Fibroblast of villous mesenchyme (primary cell): ENCODE data around the gene FRY. TPM values are rescaled to one million over a fixed set of nuclear protein-coding genes. Genes with fewer than 3 reads are reported as not detected.

Source experiments
- DNase-seq: peaks from one replicate; pipeline ENCODE4 v3.0.0-alpha.2; 2010; ENCODE audit warnings: low read depth
- H3K4me3 ChIP-seq: 2 replicates; pipeline ENCODE4 v1.5.1; 2011; ENCODE audit warnings: low read depth, mild to moderate bottlenecking, low read length
- total RNA-seq: library from RNA; depleted of rRNA; stranded (reverse); fragments of >200 nt; gene quantifications from 2 replicates; pipeline ENCODE4 v1.2.3, GENCODE V29; 2012
- TF ChIP-seq, protein P1 (sequence below): IDR thresholded peaks from 2 replicates; pipeline ENCODE4 v1.5.1; 2012; ENCODE audit warnings: low read depth, mild to moderate bottlenecking, low read length; ENCODE audit not compliant: insufficient read depth

FRY gene
- total RNA-seq, 1 donor, result 27.2 TPM

DNA sequence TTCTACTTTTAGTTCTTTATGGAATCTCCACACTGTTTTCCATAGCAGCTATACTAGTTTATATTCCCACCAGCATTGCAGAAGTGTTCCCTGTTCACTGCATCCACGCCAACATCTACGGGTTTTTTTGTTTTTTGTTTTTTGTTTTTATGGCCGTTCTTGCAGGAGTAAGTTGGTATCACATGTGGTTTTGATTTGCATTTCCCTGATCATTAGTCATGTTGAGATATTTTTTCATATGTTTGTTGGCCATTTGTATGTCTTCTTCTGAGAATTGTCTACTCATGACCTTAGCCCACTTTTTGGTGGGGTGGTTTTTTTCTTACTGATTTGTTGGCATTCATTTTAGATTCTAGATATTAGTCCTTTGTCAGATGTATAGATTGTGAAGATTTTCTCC is 89.7 kb downstream of the FRY start:
- no peak overlapping the region for H3K4me3 ChIP-seq
- DNase-seq, result peak; percentile 72
- TF ChIP-seq, protein P1, sequence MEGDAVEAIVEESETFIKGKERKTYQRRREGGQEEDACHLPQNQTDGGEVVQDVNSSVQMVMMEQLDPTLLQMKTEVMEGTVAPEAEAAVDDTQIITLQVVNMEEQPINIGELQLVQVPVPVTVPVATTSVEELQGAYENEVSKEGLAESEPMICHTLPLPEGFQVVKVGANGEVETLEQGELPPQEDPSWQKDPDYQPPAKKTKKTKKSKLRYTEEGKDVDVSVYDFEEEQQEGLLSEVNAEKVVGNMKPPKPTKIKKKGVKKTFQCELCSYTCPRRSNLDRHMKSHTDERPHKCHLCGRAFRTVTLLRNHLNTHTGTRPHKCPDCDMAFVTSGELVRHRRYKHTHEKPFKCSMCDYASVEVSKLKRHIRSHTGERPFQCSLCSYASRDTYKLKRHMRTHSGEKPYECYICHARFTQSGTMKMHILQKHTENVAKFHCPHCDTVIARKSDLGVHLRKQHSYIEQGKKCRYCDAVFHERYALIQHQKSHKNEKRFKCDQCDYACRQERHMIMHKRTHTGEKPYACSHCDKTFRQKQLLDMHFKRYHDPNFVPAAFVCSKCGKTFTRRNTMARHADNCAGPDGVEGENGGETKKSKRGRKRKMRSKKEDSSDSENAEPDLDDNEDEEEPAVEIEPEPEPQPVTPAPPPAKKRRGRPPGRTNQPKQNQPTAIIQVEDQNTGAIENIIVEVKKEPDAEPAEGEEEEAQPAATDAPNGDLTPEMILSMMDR, result no peak

DNA sequence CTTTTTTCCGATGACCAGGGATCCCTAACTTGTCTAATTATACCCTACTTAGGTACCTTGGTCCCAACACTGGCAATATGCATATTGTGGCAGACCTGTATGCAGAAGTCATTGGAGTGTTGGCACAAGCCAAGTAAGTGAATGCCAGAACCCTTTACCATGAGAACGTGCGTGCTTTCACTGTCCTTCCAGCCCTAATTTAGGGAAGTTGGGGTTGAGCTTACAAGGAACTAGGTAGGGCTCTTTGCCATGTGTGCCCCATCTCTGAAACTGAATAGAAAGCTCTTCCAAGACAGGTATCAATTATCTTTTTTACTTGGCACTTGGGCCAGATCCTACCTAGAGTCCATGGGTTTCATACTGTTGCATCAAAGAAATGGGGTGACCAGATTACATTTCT is 93.2 kb downstream of the FRY start:
- no peak for DNase-seq
- no peak overlapping the region for H3K4me3 ChIP-seq
- TF ChIP-seq, protein P1, result no peak

DNA sequence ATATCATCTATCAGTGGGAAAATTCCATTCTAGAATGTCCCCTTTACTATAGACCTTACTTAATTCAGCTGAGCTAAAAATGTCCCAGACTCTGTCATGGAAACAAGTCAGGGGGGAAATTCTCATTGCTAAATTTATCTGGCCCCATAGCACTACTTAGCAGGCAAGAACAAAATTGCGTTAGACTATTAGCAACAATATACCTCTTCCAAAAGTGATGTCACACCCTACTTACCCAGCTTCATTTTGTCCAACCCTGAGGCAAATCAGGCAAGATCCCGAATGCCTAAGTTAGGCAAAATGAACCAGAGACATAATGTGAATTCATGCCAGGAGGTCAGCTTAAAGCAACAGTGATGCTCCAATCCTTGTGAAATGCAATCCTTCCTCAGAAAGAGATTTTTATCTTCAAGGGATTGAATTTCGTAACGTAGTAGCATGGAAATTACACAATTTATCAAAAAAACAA is 93.7 kb downstream of the FRY start:
- H3K4me3 ChIP-seq, result no peak overlapping the region
- TF ChIP-seq, protein P1, result no peak
- DNase-seq, result peak; percentile 89

DNA sequence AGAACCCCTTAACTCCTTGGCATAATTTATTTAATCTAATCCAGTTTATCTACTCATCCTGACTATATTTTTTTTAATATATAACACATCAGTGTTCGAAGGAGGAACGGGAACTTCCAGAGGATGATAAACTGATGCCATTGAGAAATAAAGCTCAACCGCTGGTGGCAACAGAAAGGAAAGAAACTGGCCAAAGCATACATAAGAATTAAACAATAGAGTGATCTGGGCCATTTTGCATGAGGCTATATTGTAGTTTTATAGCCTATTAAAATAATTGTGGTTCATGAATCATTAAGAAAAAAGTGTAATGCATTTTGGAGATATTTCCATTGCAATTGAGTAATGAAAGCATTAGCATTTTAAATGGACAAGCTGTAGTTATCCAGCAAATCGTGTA is 94.2 kb downstream of the FRY start:
- no peak overlapping the region for H3K4me3 ChIP-seq
- TF ChIP-seq, protein P1, result no peak
- DNase-seq, result peak; percentile 48

DNA sequence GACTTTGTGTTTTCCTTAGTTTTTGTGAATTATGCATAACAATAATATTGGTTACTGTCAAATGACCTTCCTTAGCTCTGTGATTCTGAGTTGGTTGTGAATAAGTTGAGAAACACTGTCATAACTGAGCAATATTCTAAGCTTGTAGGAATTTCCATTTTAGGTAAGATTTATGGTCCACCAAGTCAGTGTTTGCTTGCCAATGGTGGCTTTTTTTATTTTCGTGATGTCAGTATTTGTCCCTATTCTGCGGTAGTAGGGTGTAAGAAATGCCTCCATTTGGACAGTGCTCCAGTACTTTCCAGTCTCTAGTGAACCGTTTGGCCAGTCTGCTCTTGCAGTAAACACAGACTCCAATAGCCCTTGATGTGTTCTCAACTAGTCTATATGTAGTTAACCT is 94.7 kb downstream of the FRY start:
- peak; percentile 32 for DNase-seq
- TF ChIP-seq, protein P1, result no peak
- H3K4me3 ChIP-seq, result no peak overlapping the region

DNA sequence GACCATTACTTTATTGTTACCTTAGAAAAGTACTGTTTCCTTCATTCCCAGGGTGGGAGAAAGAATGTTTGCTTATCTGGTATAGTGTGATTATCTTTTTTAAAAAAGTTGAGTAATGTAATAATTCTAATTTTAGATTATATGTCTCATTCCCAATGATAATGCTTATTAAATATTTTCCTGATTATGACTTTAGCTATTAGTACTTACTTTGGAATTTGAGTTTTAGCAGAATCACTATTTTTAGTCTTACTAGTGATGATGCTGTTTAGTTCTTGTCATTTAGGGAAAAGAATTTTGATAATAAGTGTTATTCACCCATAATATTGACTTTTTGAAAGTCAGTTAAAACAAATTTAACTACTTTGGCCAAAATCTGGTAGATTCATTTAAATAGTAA is 95.2 kb downstream of the FRY start:
- TF ChIP-seq, protein P1, result no peak
- DNase-seq, result no peak
- H3K4me3 ChIP-seq, result no peak overlapping the region

DNA sequence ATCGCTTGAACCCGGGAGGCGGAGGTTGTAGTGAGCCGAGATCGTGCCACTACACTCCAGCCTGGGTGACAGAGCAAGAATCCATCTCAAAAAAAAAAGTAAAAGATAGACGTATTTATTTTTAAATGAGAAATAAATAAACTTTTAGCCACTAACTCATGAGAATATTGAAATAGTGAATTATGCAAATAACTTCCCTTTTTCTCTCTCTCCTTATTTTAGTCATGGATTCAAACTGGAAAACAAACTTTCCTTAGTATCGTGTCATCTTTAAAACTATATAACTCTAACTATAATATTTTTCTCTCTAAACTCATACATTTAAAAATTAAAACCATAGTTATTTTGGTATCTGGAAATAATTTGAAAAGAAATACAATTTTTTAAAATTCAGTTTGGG is 96.1 kb downstream of the FRY start:
- TF ChIP-seq, protein P1, result no peak
- no peak overlapping the region for H3K4me3 ChIP-seq
- DNase-seq, result no peak
